Glutamatergic neuron (in vitro differentiated cells): Measurements from ENCODE around the gene S100P. TPM values are rescaled to one million over a fixed set of nuclear protein-coding genes. Genes with fewer than 3 reads are reported as not detected.
A peak's percentile ranks its signal among the peaks of the same experiment; 100 is the strongest.

Experiments
- DNase-seq: peaks from one replicate; pipeline ENCODE4 v3.0.0; 2022
- H3K27ac Mint-ChIP-seq: one replicate; pipeline ENCODE4 v1.8.0; 2020; ENCODE audit warnings: mild to moderate bottlenecking, mixed read lengths, inconsistent platforms; ENCODE audit not compliant: unreplicated experiment
- H3K27me3 Mint-ChIP-seq: one replicate; pipeline ENCODE4 v1.8.0; 2020; ENCODE audit warnings: mild to moderate bottlenecking, moderate library complexity, mixed read lengths, inconsistent platforms; ENCODE audit not compliant: unreplicated experiment
- H3K36me3 Mint-ChIP-seq: one replicate; pipeline ENCODE4 v1.8.0; 2020; ENCODE audit warnings: mild to moderate bottlenecking, mixed read lengths, inconsistent platforms; ENCODE audit not compliant: unreplicated experiment
- H3K4me1 Mint-ChIP-seq: one replicate; pipeline ENCODE4 v1.8.0; 2020; ENCODE audit warnings: mild to moderate bottlenecking, low read depth, mixed read lengths, inconsistent platforms; ENCODE audit not compliant: unreplicated experiment
- H3K4me3 Mint-ChIP-seq: one replicate; pipeline ENCODE4 v1.8.0; 2020; ENCODE audit warnings: mild to moderate bottlenecking, mixed read lengths, inconsistent platforms; ENCODE audit not compliant: unreplicated experiment
- H3K9me3 Mint-ChIP-seq: one replicate; pipeline ENCODE4 v1.8.0; 2020; ENCODE audit warnings: mild to moderate bottlenecking, moderate library complexity, mixed read lengths, inconsistent platforms; ENCODE audit not compliant: unreplicated experiment
- total RNA-seq: library from RNA; stranded (reverse); fragmentation: NEBNext Ultra II Directional; extraction: Animal tissue kit (Norgen Biotek cat#: 25700); gene quantifications from one replicate; pipeline ENCODE4 v1.2.1, GENCODE V29; 2021; ENCODE audit not compliant: unreplicated experiment
- TF ChIP-seq, protein P1 (sequence below): fragments of 200-600 bp; sonication (generic); IDR thresholded peaks from one replicate; pipeline ENCODE4 v1.5.0; 2021; ENCODE audit not compliant: partially characterized antibody, unreplicated experiment

The S100P gene
- total RNA-seq, 1 donor from 2014 or later, result not detected

GRCh38 chr4:6705646-6706045 is 12.0 kb downstream of the S100P start:
- peaks cover 17% of the 10 kb centered on the region for H3K36me3 Mint-ChIP-seq
- peaks cover 5% of the 10 kb centered on the region for H3K9me3 Mint-ChIP-seq
- peaks cover 9% of the 10 kb centered on the region for H3K27me3 Mint-ChIP-seq
- peaks cover 16% of the 10 kb centered on the region for H3K4me1 Mint-ChIP-seq
- TF ChIP-seq, protein P1, sequence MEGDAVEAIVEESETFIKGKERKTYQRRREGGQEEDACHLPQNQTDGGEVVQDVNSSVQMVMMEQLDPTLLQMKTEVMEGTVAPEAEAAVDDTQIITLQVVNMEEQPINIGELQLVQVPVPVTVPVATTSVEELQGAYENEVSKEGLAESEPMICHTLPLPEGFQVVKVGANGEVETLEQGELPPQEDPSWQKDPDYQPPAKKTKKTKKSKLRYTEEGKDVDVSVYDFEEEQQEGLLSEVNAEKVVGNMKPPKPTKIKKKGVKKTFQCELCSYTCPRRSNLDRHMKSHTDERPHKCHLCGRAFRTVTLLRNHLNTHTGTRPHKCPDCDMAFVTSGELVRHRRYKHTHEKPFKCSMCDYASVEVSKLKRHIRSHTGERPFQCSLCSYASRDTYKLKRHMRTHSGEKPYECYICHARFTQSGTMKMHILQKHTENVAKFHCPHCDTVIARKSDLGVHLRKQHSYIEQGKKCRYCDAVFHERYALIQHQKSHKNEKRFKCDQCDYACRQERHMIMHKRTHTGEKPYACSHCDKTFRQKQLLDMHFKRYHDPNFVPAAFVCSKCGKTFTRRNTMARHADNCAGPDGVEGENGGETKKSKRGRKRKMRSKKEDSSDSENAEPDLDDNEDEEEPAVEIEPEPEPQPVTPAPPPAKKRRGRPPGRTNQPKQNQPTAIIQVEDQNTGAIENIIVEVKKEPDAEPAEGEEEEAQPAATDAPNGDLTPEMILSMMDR, result no peak
- DNase-seq, result no peak
- H3K27ac Mint-ChIP-seq, result no peak overlapping the region
- no peak overlapping the region for H3K4me3 Mint-ChIP-seq

- H3K4me1 Mint-ChIP-seq, result peaks cover 18% of the 10 kb centered on the region
Measured at GRCh38 chr4:6706173-6706572, 12.5 kb downstream of the S100P start.

GRCh38 chr4:6709230-6710114 is 15.8 kb downstream of the S100P start, which contains the start of gene MRFAP1L1:
TSS of gene MRFAP1L1 (minus strand) at chr4:6709865. CDS start at chr4:6709629, 236 bp downstream.
- Mint-ChIP-seq H3K4me3 (peak within 1 kb of the TSS; percentile 99), H3K9me3 (no peaks in the 10 kb centered on the region), H3K4me1 (peaks cover 18% of the 10 kb centered on the region), H3K27ac (peak within 1 kb of the TSS; percentile 94), H3K27me3 (peaks cover 8% of the 10 kb centered on the region), H3K36me3 (peaks cover 5% of the 10 kb centered on the region)
- TF ChIP-seq, protein P1, result no peak
- DNase-seq, result peak; percentile 98

More at GRCh38 chr4:6706173-6706572, 12.5 kb downstream of the S100P start:
- Mint-ChIP-seq H3K27me3 (peaks cover 10% of the 10 kb centered on the region), H3K4me3 (no peak overlapping the region), H3K9me3 (peaks cover 4% of the 10 kb centered on the region), H3K36me3 (peaks cover 17% of the 10 kb centered on the region), H3K27ac (no peak overlapping the region)
- TF ChIP-seq, protein P1, result no peak
- DNase-seq, result no peak

GRCh38 chr4:6710282-6710681 is 16.6 kb downstream of the S100P start:
- Mint-ChIP-seq H3K27me3 (peaks cover 9% of the 10 kb centered on the region), H3K4me1 (peaks cover 18% of the 10 kb centered on the region), H3K27ac (peak overlapping the region; percentile 89), H3K9me3 (no peaks in the 10 kb centered on the region), H3K4me3 (peak overlapping the region; percentile 99), H3K36me3 (no peaks in the 10 kb centered on the region)
- TF ChIP-seq, protein P1, result no peak
- no peak for DNase-seq

- Mint-ChIP-seq H3K27ac (no peak overlapping the region), H3K4me3 (peak overlapping the region; percentile 99), H3K4me1 (peaks cover 18% of the 10 kb centered on the region), H3K36me3 (no peaks in the 10 kb centered on the region), H3K27me3 (peaks cover 12% of the 10 kb centered on the region), H3K9me3 (peaks cover 3% of the 10 kb centered on the region)
- TF ChIP-seq, protein P1, result no peak
- no peak for DNase-seq
Measured at GRCh38 chr4:6710996-6711395, 17.3 kb downstream of the S100P start.
